Natural killer cell treated with Interleukin-12 subunit alpha and Interleukin-12 subunit beta and Interleukin-15 and Interleukin-18, amount 100 ng/mL, for 72 hours (primary cell): Measurements from ENCODE around the gene C16orf74. TPM values are rescaled to one million over a fixed set of nuclear protein-coding genes. Genes with fewer than 3 reads are reported as not detected.

Source experiments
- ATAC-seq, 2 donors: fragments of 150-1000 bp; cut with Tn5 transposase in 1 of 2; sonication (Bioruptor Pico), chemical (Tn5 transposase) in 1 of 2; 2 replicates each; pipeline ENCODE4 v1.10.0; 2021
- DNase-seq: peaks from one replicate; pipeline ENCODE4 v3.0.0; 2022; ENCODE audit warnings: low spot score
- H3K27ac Mint-ChIP-seq, 2 donors: 1 replicate in 1 of 2; 2 replicates in 1 of 2; pipeline ENCODE4 v1.8.0; 2022; ENCODE audit warnings: mixed read lengths in 2 of 2, mild to moderate bottlenecking in 1 of 2, moderate library complexity in 1 of 2
- H3K27me3 Mint-ChIP-seq, 2 donors: 1 replicate in 1 of 2; 2 replicates in 1 of 2; pipeline ENCODE4 v1.8.0; 2022; ENCODE audit warnings: mixed read lengths in 2 of 2
- H3K36me3 Mint-ChIP-seq: one replicate; pipeline ENCODE4 v1.8.0; 2022; ENCODE audit warnings: mixed read lengths
- H3K4me1 Mint-ChIP-seq, 2 donors: 1 replicate in 1 of 2; 2 replicates in 1 of 2; pipeline ENCODE4 v1.8.0; 2022; ENCODE audit warnings: low read depth in 2 of 2, mixed read lengths in 2 of 2, mild to moderate bottlenecking in 1 of 2
- H3K4me3 Mint-ChIP-seq: one replicate; pipeline ENCODE4 v1.8.0; 2022; ENCODE audit warnings: mixed read lengths
- H3K9me3 Mint-ChIP-seq: 2 replicates; pipeline ENCODE4 v1.8.0; 2022; ENCODE audit warnings: mixed read lengths
- total RNA-seq, 2 donors: library from RNA; stranded (reverse); gene quantifications; one replicate each; pipeline ENCODE4 v1.2.3, GENCODE V29; 2022

Gene C16orf74
- total RNA-seq, 2 donors from 2014 or later = not detected

- Mint-ChIP-seq H3K4me1 (no peaks in the 10 kb centered on the region), H3K9me3 (no peaks in the 10 kb centered on the region), H3K4me3 (no peak overlapping the region), H3K36me3 (no peaks in the 10 kb centered on the region), H3K27ac (no peak overlapping the region), H3K27me3 (peaks cover 10% of the 10 kb centered on the region in 2 donors)
- no peak for ATAC-seq
- DNase-seq = no peak
Measured at GRCh38 chr16:85698459-85698891, 52.4 kb downstream of the C16orf74 start.

- DNase-seq (no peak), ATAC-seq (no peak)
- H3K4me1 Mint-ChIP-seq = no peaks in the 10 kb centered on the region
- H3K9me3 Mint-ChIP-seq = no peaks in the 10 kb centered on the region
- no peaks in the 10 kb centered on the region for H3K36me3 Mint-ChIP-seq
- no peak overlapping the region for H3K4me3 Mint-ChIP-seq
- no peak overlapping the region for H3K27ac Mint-ChIP-seq
- peaks cover 10 to 13% of the 10 kb centered on the region in 2 donors for H3K27me3 Mint-ChIP-seq
Measured at GRCh38 chr16:85697431-85697830, 53.5 kb downstream of the C16orf74 start.

- H3K9me3 Mint-ChIP-seq = no peaks in the 10 kb centered on the region
- H3K27me3 Mint-ChIP-seq = peaks cover 10 to 13% of the 10 kb centered on the region in 2 donors
- DNase-seq = no peak
- no peaks in the 10 kb centered on the region for H3K4me1 Mint-ChIP-seq
- H3K36me3 Mint-ChIP-seq = no peaks in the 10 kb centered on the region
- no peak overlapping the region for H3K27ac Mint-ChIP-seq
- H3K4me3 Mint-ChIP-seq = no peak overlapping the region
- ATAC-seq = no peak
Measured at GRCh38 chr16:85696781-85697180, 54.1 kb downstream of the C16orf74 start.

- Mint-ChIP-seq H3K4me1 (no peaks in the 10 kb centered on the region), H3K27ac (no peak overlapping the region), H3K27me3 (peaks cover 10 to 13% of the 10 kb centered on the region in 2 donors), H3K36me3 (no peaks in the 10 kb centered on the region), H3K9me3 (no peaks in the 10 kb centered on the region), H3K4me3 (no peak overlapping the region)
- ATAC-seq = no peak
- DNase-seq = no peak
Measured at GRCh38 chr16:85695196-85696128, 55.4 kb downstream of the C16orf74 start.

GRCh38 chr16:85690469-85691064, 60.3 kb downstream of the C16orf74 start:
- Mint-ChIP-seq H3K27me3 (peaks cover 0 to 3% of the 10 kb centered on the region in 2 donors), H3K4me1 (peaks cover 0 to 10% of the 10 kb centered on the region in 2 donors), H3K4me3 (no peak overlapping the region), H3K36me3 (no peaks in the 10 kb centered on the region), H3K9me3 (no peaks in the 10 kb centered on the region), H3K27ac (no peak overlapping the region)
- DNase-seq = no peak
- ATAC-seq = no peak

GRCh38 chr16:85689950-85690320, 61.0 kb downstream of the C16orf74 start:
- Mint-ChIP-seq H3K36me3 (no peaks in the 10 kb centered on the region), H3K27me3 (peaks cover 0 to 3% of the 10 kb centered on the region in 2 donors), H3K9me3 (no peaks in the 10 kb centered on the region), H3K4me1 (peaks cover 0 to 10% of the 10 kb centered on the region in 2 donors), H3K27ac (no peak overlapping the region), H3K4me3 (no peak overlapping the region)
- no peak for DNase-seq
- ATAC-seq = no peak

GRCh38 chr16:85689285-85689949, 61.5 kb downstream of the C16orf74 start:
- H3K36me3 Mint-ChIP-seq = no peaks in the 10 kb centered on the region
- H3K27me3 Mint-ChIP-seq = peaks cover 0 to 3% of the 10 kb centered on the region in 2 donors
- H3K9me3 Mint-ChIP-seq = no peaks in the 10 kb centered on the region
- H3K4me3 Mint-ChIP-seq = no peak overlapping the region
- H3K27ac Mint-ChIP-seq = no peak overlapping the region
- ATAC-seq (no peak), DNase-seq (no peak)
- H3K4me1 Mint-ChIP-seq = peaks cover 0 to 10% of the 10 kb centered on the region in 2 donors

GRCh38 chr16:85688586-85689284, 62.2 kb downstream of the C16orf74 start, which contains the start of gene GINS2:
GINS2 (minus strand) TSS chr16:85688954; CDS start chr16:85688898, 56 bp downstream.
- Mint-ChIP-seq H3K4me3 (peak within 1 kb of the TSS; percentile 77), H3K4me1 (peaks cover 0 to 10% of the 10 kb centered on the region in 2 donors), H3K27ac (peak within 1 kb of the TSS in 1 of 2 donors; percentile 65), H3K9me3 (no peaks in the 10 kb centered on the region), H3K36me3 (no peaks in the 10 kb centered on the region), H3K27me3 (peaks cover 0 to 3% of the 10 kb centered on the region in 2 donors)
- ATAC-seq = peak; percentile 100
- peak; percentile 95 for DNase-seq

GRCh38 chr16:85687651-85688471, 63.0 kb downstream of the C16orf74 start:
- H3K27ac Mint-ChIP-seq = peak overlapping the region in 1 of 2 donors; percentile 65
- H3K27me3 Mint-ChIP-seq = no peaks in the 10 kb centered on the region
- no peaks in the 10 kb centered on the region for H3K9me3 Mint-ChIP-seq
- peaks cover 5 to 10% of the 10 kb centered on the region in 2 donors for H3K4me1 Mint-ChIP-seq
- no peak for DNase-seq
- H3K36me3 Mint-ChIP-seq = no peaks in the 10 kb centered on the region
- H3K4me3 Mint-ChIP-seq = peak overlapping the region; percentile 77
- no peak for ATAC-seq

- Mint-ChIP-seq H3K27ac (no peak overlapping the region), H3K36me3 (no peaks in the 10 kb centered on the region), H3K27me3 (no peaks in the 10 kb centered on the region), H3K4me3 (peak overlapping the region; percentile 77), H3K4me1 (peaks cover 5 to 10% of the 10 kb centered on the region in 2 donors), H3K9me3 (no peaks in the 10 kb centered on the region)
- ATAC-seq = no peak
- no peak for DNase-seq
Measured at GRCh38 chr16:85686912-85687591, 63.8 kb downstream of the C16orf74 start.

- no peak overlapping the region for H3K4me3 Mint-ChIP-seq
- H3K36me3 Mint-ChIP-seq = peaks cover 3% of the 10 kb centered on the region
- peaks cover 15 to 19% of the 10 kb centered on the region in 2 donors for H3K4me1 Mint-ChIP-seq
- no peaks in the 10 kb centered on the region for H3K9me3 Mint-ChIP-seq
- no peaks in the 10 kb centered on the region for H3K27me3 Mint-ChIP-seq
- DNase-seq (no peak), ATAC-seq (no peak)
- H3K27ac Mint-ChIP-seq = no peak overlapping the region
Measured at GRCh38 chr16:85685251-85685650, 65.6 kb downstream of the C16orf74 start.

GRCh38 chr16:85683363-85683762, 67.5 kb downstream of the C16orf74 start:
- Mint-ChIP-seq H3K27me3 (no peaks in the 10 kb centered on the region), H3K4me3 (no peak overlapping the region), H3K36me3 (peaks cover 4% of the 10 kb centered on the region), H3K4me1 (peaks cover 20 to 26% of the 10 kb centered on the region in 2 donors), H3K27ac (no peak overlapping the region), H3K9me3 (no peaks in the 10 kb centered on the region)
- ATAC-seq = no peak
- no peak for DNase-seq
